ENCODE data around the gene SLC1A7.

- no peak for TF ChIP-seq CTCF (IDR thresholded peaks at IDR 0.05)
- no peak for TF ChIP-seq POLR2A (IDR thresholded peaks at IDR 0.05)
Measured at GRCh38 chr1:53057127-53057526, 85.3 kb downstream of the SLC1A7 start.

All from Peyer's patch (tissue), 4 donors.